Stimulated activated CD4-positive, alpha-beta T cell treated with anti-CD3 and anti-CD28 coated beads, Interleukin-4, amount 100 ng/mL, for 4 hours (primary cell): Measurements from ENCODE around the gene RNASEL.

Source experiments
- DNase-seq, 2 experiments: peaks; one replicate each; pipeline ENCODE4 v3.0.0-alpha.2; 2020

The RNASEL gene

DNA sequence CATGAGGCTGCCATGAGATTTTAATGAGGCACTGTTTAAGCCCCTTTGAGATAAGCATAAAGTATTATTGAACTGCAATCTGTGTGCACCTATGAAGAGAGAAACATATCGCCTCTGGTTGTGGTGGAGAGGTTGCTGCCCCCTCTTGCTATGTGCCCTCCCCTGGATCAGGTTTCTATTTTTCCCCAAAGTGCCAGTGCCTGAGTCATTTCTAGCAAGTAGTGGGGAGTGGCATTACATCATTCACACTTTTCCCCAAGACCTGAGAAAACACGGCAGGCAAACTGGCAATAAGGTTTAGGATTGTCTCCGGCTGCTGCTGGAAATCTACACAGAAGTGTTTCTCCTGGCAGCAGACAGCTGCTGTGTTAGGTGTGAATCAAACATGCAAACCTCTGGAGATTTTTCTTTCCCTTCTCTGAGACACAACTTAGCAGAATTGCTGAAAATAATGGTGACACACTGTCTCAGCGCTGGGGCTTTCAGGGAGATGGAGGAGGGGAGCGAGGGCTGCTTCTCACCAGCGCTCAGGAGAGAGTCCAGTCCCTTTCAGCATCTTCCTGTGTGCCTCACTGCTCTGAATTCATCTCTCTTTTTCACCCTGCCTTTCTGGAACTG, 28.8 kb upstream of the RNASEL start:
- DNase-seq, result no peak

DNA sequence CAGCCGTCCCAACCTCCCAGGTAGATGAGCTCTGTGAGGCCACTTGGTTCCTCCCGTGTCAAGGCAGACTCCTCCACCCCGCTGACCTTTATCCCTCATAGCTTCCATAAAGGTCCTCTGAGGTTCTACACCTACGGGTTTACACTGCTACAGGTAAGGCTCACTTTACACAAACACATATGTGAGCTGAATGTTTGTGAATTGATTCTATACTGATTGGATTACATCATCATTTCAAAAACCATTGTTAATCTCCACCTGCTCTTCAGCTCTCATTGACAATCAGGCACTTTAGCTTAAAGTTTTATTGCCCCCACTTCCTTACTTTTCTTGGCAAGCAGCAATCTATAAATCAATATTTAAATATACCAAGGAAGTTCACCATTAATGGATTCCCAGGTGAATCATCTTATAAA, 28.0 kb upstream of the RNASEL start:
- no peak for DNase-seq

DNA sequence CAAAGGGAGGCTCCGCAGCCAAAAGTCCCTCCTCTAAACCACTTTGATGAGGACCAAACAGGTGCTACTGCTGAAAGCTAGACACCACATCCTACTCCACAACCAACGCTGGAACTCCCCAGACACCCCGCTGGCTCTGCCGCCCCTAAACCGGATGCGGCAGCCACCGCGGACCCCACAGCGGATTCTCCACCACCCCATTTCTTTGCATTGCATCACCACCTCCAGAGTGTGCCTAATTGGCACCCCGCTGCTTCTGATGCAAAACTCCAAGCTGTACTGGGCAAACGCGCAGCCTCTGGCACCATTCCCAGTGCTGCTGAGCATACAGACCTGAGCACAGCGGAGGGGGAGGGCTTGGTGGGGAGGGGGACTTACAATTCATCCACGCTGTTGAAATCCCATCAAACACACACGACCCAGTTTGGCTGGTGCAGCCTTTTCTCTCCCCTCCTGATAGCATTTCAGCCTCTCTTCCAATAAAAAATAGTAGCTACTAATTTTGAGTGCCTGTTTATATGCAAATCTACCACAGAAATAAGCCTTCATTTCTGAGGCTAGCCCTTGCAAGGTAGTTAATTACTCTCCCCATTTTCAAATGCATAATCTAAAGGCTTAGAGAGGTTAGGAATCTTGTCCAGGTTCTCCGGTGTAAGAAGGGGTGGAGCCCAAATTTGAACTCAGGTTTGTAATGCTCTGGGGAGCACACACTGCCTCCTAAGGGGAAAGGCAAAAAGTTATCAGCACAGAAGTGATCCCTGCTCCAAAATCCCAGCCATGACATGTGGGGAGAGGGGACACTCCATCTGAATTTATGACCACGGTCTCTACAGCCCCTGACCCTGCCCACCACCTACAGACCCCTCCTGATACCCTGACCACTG, 27.3 kb upstream of the RNASEL start:
- peak; percentile 54 to 78 for DNase-seq

DNA sequence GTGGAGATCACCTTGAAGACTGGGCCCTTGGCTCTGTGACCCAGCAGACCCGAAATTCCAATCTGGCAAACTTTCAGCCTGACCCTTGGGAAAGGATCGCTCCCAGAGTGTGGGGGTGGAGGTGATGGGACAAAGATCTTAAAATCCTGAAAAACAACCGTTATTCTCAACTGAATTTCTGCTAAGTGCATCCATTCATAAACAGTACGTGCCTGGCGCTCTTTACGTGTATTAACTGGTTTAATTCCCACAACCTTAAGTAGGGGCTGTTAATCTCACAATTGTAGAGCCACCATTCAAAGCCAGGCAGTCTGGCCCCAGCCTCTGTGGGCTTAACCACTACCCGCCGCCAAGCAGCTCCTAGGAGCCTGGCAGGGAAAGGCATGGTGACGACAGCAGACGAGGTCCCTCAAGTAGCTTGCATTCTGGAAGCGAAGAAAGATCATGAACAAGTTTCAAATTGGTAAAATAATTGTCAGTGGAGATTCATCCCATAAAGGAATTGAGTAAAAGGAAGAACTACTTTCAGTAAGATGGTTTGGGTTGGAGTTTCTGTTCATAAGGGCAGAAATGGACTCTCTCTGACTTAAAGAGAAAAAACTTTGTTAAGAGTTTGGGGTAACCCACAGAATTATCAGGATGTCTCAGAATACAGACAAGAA, 26.5 kb upstream of the RNASEL start:
- DNase-seq, result no peak

DNA sequence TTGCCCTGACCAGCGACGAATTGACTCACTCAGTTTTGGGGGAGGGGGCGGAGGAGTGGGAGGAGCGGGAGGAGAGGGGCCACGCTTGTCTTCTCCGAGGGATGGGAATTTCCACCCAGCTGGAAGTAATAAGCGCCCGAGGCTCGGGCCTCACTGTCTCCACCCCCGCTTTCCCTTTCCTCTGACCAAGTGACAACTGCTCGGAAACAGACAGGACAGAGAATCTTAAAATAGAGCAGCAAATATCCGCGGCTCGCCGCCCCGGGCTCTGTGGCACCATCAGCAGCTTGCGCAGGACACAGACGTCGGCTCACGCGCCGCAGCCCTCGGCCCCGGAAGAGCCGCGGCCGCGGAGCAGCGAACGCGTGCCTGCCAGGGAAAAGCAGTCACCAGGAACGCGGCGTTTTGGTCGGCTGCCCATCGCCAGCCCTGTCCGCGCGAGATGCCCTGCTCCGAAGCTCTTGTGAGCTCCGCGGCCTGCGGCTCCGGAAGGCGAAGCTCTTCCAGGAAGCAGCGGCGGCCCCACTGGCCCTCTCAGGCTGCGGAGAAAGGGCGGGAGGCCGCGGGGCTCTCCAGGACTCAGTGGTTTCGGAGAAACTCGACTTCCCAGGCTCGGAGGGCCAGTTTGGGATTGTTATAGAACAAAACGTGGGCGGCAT, 25.9 kb upstream of the RNASEL start:
- DNase-seq, result peak; percentile 56 to 61

DNA sequence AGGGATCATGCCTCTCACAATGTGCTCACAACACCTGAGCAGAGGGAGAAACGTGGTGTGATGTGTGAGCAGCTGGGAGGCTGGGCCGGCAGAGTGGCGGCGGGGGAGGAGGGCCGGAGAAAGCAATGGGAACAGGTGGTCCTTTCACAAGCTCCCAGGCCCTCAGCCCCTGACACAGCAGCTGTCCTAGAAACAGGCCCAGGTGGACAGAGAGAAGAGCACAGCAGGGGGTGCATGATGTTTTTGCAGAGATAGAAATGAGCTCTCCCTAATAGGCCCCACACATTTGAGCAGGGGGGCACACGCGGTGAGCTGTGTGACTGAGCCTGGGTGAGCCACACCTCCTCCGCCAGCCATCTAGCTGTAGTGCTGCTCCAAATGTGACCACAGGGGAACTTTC, 22.7 kb upstream of the RNASEL start:
- DNase-seq, result no peak

- no peak for DNase-seq
Measured at GRCh38 chr1:182611326-182611725, 22.3 kb upstream of the RNASEL start.

DNA sequence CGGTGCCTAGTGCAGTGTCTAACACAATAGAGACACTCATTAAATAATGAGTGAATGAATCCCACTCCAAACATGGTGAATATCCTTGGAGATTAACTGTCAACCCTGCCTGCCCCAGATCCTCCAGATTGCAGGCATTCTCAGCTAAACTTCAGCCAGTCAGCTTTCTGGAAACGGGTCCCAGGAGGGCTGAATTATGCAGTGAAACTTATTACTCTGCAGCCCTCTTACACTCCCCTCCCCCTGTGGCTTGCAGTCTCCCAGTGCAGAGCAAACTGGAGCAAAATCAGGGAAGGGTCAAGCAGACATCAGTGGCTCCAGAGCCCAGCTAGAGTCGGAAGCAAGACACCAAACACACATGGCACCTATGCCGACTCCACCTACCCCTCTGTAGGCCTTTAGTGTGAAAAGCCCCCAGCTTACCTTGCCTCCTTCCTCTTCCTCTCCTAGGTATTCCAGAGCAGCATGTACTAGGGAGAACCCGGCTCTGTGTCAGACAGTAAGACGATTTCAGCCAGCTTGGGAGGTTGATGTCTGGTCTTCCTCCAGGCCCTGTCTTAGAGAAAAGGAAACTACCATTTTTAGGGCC, 21.6 kb upstream of the RNASEL start:
- no peak for DNase-seq

DNA sequence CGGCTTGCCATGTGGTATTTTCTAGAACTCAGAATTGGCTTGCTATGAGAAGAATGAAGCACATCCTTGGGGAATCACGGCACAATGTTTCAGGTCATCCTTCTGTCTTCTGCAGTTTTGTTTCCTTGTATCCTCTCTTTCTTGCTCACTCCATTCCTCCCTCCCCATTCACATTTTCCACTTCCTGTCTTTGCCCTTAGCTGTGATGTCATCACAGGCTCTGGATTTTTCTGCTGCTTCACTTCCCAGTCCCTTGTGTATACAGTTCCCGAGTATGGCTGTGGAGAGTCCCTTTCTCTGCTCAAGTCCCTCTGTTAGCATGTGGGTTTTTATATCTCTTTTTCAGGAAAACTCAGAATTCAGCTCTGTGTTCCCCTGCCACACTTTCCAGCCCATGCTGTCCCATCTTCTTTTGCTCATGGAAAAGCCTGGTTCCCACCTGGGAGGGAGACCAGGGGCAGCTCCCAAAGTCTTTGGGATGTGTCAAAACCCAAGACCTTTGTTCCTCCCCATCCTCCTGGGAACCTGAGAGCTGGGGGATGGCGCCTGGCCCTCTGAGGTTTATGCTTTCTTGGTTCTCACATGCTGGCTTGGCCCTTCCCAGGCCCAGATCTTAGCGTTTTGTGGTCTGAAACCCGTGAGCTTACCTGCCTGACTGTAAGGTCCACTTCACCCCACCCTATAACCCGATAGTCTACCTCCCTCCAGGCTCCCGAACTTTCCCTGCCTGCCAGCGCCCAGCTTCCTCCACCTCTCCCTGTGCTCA, 20.0 kb upstream of the RNASEL start:
- DNase-seq, result no peak

DNA sequence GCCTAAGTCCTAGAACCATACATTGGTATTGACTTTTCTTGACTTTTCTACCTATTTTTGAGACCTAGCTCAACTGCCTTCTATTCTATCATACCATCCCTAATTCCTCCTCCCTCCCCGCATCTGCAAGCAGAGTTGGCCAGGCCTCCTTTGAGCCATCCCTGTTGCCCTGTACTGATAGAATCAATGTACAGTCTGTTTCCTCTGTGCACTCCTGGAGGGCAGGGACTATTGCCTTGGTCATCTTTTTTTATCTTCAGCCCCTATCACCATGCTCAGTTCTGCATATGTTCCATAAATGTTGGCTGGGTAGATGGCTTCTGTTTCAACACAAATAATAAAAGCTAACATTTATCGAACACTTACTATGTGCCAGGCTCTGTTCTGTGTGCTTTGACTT, 19.2 kb upstream of the RNASEL start:
- DNase-seq, result no peak

DNA sequence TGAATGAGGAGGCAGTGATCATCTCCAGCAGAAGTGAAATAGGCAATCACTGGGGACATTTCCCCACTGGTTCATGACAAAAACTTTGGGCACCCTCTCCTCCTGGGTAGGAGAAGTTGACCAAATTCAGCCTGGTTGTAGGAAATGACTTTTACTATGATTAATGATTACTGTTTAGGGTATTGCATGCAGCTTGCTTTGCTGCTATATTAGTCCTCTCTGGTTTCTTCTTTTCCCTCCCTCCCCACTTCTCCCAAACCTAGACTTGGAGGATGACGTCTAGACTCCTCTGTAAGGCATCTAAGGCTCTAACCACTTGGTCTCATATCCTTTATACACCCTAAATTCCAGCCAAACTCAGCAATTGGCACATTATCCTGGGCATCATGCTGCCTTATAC, 18.5 kb upstream of the RNASEL start:
- DNase-seq, result no peak

- DNase-seq, result peak; percentile 89 to 94
Measured at GRCh38 chr1:182604175-182605164, 15.4 kb upstream of the RNASEL start, which contains the start of gene RGS16. TSS of gene RGS16 (minus strand) at chr1:182604389. CDS start at chr1:182604259, 130 bp downstream.

DNA sequence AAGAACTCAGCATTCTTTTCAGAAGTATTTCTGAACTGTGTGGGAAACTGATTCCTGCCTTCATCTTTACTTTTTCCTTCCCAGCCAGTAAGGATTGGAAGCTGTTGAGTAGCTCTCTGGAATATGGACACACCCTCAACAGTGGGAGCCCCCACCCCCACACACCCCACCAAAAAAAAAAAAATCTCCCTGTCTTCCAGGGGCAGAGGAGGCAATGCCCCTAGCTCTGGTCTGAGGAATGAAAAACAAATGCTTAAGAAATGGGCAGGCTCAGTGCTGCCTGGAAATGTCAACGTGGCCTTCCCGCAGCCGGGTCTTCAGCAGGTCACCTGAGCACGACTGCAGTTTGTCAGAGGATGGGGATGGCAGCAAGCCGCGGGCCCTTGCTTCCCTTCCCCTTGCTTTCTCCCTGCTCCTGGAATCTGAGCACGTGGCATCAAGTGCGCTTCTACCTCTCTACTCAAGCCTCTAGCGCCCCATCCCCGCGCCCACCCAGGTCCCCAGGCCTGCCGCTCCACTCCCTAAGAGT, 14.7 kb upstream of the RNASEL start:
- DNase-seq, result no peak

- no peak for DNase-seq
Measured at GRCh38 chr1:182602935-182603645, 14.0 kb upstream of the RNASEL start.

DNA sequence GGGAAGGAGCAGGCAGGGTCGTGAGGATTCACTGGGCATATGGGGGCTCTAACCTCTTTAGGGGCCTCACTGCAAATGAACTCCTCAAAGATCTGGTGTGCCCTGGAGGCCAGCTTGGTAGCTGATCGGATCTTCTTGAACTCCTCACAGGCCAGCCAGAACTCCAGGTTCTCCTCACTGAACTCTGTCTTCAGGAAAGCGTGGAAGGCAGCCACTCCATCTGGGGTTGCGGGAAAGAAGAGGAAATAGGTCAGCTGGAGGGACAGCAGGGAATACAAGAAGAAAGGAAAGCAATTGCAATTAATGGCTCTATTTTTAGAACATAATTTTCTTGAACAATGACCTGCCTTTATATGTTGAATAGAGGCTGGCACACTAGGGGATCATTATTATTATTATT, 12.9 kb upstream of the RNASEL start:
- no peak for DNase-seq

- peak; percentile 38 to 52 for DNase-seq
Measured at GRCh38 chr1:182601416-182601786, 12.3 kb upstream of the RNASEL start.

DNA sequence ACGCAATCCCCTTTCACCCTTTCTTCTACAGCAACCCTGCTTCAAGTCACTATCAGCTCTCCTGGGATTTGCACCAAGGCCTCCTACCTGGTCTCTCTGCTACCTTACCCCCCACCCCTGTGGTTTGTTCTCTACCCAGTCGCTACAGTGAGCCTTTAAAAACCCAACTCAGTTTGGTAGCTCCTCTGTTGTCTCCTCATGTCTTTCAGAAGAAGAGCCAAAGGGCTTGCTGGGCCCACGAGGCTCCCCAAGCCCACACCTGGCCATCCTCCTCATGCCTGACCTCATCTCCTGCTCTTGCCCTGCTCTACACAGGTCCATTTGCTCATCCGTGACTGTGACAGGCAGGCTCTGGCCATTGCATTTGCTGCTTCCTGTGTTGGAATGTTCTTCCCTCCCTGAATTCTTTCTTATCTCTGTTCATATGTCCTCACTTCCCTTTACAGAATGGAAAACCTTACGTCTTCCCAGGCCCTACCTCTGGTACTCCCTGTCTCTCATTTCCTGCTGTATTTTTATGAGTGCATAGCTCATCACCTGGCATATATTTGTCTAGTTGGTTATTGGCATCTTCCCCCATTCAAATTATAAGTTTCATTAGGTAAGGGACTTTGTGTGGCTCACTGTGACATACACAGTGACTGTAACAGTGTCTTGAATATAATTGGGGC, 11.8 kb upstream of the RNASEL start:
- no peak for DNase-seq

DNA sequence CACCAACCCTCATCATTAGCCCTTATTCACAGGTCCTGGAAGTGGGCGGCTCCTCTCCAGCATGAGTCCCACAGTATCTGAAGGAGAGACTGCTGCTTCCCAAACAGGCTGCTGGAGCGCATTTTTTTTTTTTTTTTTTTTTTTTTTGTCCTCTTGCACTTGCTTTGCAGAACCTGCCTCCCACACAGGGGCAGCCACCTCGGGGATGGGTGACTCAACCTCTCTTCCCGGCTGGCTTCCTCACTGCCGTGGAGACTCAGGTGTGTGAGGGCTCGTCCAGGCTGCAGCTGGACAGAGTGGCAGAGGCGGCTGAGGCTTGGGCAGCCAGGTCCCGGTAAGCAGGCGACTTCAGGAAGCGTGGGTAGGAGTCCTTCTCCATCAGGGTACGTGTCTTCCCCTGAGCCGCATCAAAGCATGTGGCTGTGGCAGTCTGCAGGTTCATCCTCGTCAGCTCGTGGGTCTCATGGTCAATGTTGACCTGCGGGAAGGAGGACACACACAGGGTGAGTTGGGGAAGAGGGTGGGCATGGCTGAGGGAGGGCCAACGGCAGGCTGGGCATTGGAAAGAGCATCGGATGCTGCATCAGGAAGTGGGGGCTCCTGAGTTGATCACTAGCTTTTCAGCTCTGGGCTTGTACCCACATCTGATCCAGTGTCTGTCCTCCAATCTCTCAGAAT, 11.1 kb upstream of the RNASEL start:
- DNase-seq, result no peak

- DNase-seq, result no peak
Measured at GRCh38 chr1:182599339-182599738, 10.3 kb upstream of the RNASEL start.
